Testis (tissue), 2 donors: ENCODE data around the gene NDUFC1.

Experiments used
- CTCF ChIP-seq, 3 experiments: fragments of 450-650 bp in 2 of 3; fragments of 200-600 bp in 1 of 3; sonication (generic) in 1 of 3; IDR thresholded peaks; one replicate each; pipeline ENCODE4 v1.5.1; 2016 to 2019; ENCODE audit warnings: antibody characterized with exemption in 3 of 3, mild to moderate bottlenecking in 2 of 3, moderate library complexity in 1 of 3
- POLR2A ChIP-seq: fragments of 450-650 bp; IDR thresholded peaks from one replicate; pipeline ENCODE4 v1.6.1; 2017; ENCODE audit warnings: antibody characterized with exemption, mild to moderate bottlenecking, moderate library complexity

DNA sequence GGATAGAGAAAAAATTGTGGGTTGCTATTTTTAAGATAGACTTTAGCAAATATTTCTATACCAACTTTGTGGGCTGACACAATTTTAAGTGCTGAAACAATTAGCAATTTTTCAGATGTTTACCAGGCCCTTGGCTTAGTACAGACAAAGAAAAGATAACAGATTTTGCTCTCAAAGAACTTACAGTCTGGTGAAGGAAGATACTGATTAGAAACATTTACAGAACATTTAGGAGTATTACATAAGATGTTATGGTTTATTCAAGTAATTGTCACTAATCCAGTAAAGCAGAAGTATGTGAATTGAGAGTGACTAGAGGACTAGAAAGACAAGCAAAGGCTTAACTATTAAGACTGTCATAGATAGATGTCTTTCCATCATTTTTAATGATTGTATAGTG, 35.3 kb upstream of the NDUFC1 start:
- no peak for TF ChIP-seq CTCF (IDR thresholded peaks at IDR 0.05)
- no peak for TF ChIP-seq POLR2A
